Activated T-cell treated with anti-CD3 and anti-CD28 coated beads, Interleukin-2, amount 50 U/mL, for 24 hours (primary cell): ENCODE measurements around the gene NOMO2.
"Not testable (repeated sequence)": the region's sequence is repeated elsewhere in the genome, so short reads cannot be mapped to it uniquely, and the experiment has no call there.

Source experiments
- DNase-seq: peaks from one replicate; pipeline ENCODE4 v3.0.0-alpha.2; 2020
- H3K27ac Mint-ChIP-seq: 2 replicates; pipeline ENCODE4 v1.8.0; 2020; ENCODE audit warnings: mild to moderate bottlenecking, mixed read lengths
- H3K27me3 Mint-ChIP-seq: 2 replicates; pipeline ENCODE4 v1.8.0; 2020; ENCODE audit warnings: mixed read lengths
- H3K36me3 Mint-ChIP-seq: 2 replicates; pipeline ENCODE4 v1.8.0; 2020; ENCODE audit warnings: low read depth, mixed read lengths
- H3K4me1 Mint-ChIP-seq: 2 replicates; pipeline ENCODE4 v1.8.0; 2020; ENCODE audit warnings: low read depth, mixed read lengths
- H3K4me3 Mint-ChIP-seq: 2 replicates; pipeline ENCODE4 v1.8.0; 2020; ENCODE audit warnings: mild to moderate bottlenecking, moderate library complexity, mixed read lengths
- H3K9me3 Mint-ChIP-seq: 2 replicates; pipeline ENCODE4 v1.8.0; 2020; ENCODE audit warnings: mixed read lengths

NOMO2 gene

GRCh38 chr16:18547382-18547781 is 14.5 kb downstream of the NOMO2 start:
- not testable (repeated sequence) for DNase-seq, H3K27me3 Mint-ChIP-seq, H3K4me1 Mint-ChIP-seq, H3K4me3 Mint-ChIP-seq, H3K9me3 Mint-ChIP-seq, H3K27ac Mint-ChIP-seq, H3K36me3 Mint-ChIP-seq

DNA sequence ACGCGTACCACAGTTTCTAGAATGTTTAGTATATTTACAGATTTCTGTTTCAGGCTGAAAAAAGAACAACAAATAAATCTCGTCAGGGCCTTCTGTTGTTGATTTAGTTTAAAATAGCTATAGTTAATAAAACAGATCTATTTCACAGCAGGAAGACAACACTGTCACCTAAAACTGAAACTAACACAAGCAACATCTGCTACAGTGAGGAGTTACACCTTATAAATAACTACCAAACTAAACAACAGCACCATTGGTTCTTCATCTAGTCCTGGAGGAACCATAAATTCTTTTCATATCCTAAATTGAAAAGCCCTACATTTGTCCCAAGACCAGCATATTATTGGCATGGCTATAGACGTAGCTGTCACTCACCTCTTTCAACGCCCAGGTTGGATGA is 15.0 kb downstream of the NOMO2 start:
- H3K9me3 Mint-ChIP-seq, H3K4me3 Mint-ChIP-seq, H3K27me3 Mint-ChIP-seq, H3K4me1 Mint-ChIP-seq, H3K27ac Mint-ChIP-seq, H3K36me3 Mint-ChIP-seq, DNase-seq: not testable (repeated sequence)

DNA sequence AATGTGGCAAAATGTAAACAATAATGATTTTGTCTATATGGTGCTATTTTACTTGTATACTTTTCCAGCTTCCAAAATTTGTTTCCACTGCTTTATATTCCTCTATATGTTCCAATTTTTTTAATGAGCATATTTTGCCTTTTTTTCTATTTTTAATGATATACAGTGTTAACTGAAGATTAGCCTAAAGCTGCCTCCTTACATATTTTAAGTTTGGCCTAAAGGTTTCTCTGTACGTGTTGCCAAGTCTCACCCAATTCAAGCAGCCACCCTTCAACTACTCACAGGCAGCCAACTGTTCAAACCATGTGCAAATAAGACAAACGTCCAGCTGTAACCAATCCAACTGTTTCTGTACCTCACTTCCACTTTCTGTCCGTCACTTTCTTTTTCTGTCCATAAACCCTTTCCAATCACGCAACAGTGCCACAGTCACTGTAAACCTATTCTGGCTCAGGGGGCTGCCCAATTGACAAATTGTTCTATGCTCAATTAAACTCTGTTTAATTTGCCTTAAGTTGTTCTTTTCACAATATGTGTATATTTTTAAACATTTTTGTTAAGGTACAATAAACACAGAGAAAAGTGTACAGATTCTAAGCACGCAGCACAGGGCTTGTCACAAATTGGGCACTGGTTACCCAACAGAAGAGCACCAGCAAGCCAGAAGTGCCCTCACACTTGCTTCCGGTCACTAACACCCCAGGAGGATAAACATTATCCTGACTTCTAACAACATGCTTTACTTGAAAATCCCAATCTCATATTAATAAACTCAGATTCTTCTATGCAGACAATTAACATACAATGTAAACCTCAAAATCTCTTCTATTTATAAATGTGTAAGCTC is 17.4 kb downstream of the NOMO2 start:
- not testable (repeated sequence) for H3K4me3 Mint-ChIP-seq, H3K27ac Mint-ChIP-seq, DNase-seq, H3K4me1 Mint-ChIP-seq, H3K9me3 Mint-ChIP-seq, H3K27me3 Mint-ChIP-seq
- peaks cover 11% of the 10 kb centered on the region for H3K36me3 Mint-ChIP-seq

DNA sequence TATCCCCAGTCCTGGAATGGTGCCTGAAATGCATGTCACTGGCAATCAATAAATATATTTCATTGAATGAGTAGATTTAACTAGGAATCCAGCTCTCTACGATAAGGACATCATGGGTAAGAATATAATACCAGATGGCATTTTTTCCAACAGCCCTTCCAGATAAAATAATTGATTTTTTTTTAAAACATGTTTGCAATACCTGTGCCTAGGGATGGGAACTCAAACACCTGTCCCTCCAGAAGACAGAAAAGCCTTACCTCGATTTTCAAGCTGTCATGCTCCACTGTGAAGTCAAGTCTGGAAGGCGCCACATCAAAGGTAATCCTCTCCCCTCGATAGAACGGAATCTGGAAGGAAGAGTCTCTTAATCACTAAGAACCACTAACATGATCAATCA is 20.0 kb downstream of the NOMO2 start:
- DNase-seq, H3K4me3 Mint-ChIP-seq, H3K27ac Mint-ChIP-seq, H3K4me1 Mint-ChIP-seq, H3K9me3 Mint-ChIP-seq, H3K27me3 Mint-ChIP-seq: not testable (repeated sequence)
- peaks cover 14% of the 10 kb centered on the region for H3K36me3 Mint-ChIP-seq

DNA sequence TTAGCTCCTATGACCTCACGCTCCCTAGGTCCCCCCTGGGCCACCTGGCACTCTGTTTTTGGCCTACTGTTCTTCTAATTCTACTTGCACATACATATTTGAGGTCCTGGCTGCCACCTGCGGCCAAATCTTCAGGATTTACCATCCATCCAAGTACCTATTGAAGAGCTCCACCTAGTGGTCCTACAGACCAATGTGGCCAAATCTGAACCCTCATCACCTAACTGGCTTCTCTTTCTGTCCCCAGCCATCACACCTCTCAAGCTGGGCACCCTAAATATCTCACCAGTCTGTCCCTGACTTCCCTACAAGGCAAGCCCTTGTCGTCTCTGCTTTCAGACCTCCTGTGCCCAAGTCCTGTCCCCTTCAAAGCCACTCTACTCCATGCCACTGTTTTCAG is 24.9 kb downstream of the NOMO2 start:
- H3K27ac Mint-ChIP-seq, H3K9me3 Mint-ChIP-seq: not testable (repeated sequence)
- peaks cover 23% of the 10 kb centered on the region for H3K36me3 Mint-ChIP-seq

GRCh38 chr16:18535519-18536168 is 26.3 kb downstream of the NOMO2 start:
- not testable (repeated sequence) for H3K4me3 Mint-ChIP-seq, DNase-seq, H3K9me3 Mint-ChIP-seq, H3K27ac Mint-ChIP-seq, H3K4me1 Mint-ChIP-seq, H3K27me3 Mint-ChIP-seq
- H3K36me3 Mint-ChIP-seq = peaks cover 23% of the 10 kb centered on the region

More for the DNA sequence above, 24.9 kb downstream of the NOMO2 start:
- not testable (repeated sequence) for H3K4me3 Mint-ChIP-seq, DNase-seq, H3K27me3 Mint-ChIP-seq, H3K4me1 Mint-ChIP-seq

DNA sequence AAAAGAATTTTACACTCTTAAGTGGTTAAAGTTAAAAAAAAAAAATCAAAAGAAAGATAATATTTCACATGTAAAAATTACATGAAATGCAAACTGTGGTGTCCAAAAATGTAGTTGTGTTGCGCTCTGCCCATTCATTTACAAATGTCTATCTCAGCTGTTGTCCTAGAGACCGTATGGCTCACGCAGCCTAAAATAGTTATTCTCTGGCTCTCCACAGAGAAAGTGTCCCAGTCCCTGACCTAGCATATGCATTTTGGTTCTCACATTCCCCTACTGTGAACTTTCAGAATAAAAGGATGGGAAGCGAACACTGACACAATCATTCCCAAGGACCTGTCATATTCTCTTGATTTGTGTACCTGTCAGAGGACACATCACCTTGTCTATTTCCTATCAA is 27.6 kb downstream of the NOMO2 start:
- not testable (repeated sequence) for H3K27ac Mint-ChIP-seq, DNase-seq, H3K4me1 Mint-ChIP-seq, H3K9me3 Mint-ChIP-seq, H3K27me3 Mint-ChIP-seq, H3K4me3 Mint-ChIP-seq
- peaks cover 20% of the 10 kb centered on the region for H3K36me3 Mint-ChIP-seq

DNA sequence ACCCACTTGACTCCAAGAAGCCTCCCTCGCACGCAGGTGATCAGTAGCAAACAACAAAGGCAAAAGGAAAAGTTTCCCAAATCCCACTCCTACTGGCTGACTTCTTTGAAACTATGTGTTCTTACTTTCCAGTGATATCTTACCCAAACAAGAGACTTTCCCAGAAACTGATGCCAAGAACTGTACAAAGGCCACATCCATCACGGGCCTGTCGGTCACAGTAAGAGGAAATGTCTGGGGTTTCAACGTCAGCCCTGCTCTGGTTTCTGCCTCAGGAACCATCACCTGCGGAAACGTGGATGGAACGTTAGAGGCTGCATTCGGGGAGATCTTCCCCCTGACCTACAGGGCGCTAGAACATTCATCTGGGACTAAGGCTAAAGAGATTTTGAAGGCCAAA is 30.6 kb downstream of the NOMO2 start:
- DNase-seq, H3K27ac Mint-ChIP-seq, H3K9me3 Mint-ChIP-seq, H3K27me3 Mint-ChIP-seq, H3K4me3 Mint-ChIP-seq, H3K4me1 Mint-ChIP-seq: not testable (repeated sequence)
- peaks cover 24% of the 10 kb centered on the region for H3K36me3 Mint-ChIP-seq

DNA sequence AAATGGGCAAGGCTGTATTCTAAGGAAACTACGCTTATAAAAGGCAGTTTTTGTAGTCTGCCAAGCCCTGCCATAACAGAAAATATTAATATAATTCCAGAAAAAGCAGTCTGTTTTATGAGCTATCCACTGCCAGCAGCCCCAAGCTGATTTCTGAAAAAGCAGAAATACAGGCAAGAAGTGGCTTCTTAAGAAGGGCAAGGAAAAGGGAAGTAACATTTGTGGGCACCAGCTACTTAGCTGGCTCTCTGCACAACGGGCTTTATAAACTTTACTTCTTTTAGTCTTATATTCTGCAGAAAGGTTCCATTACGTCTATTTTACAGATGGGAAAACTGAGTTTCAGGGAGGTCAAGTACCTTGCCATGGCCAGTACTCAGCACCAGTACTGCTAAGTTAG is 31.6 kb downstream of the NOMO2 start:
- peaks cover 22% of the 10 kb centered on the region for H3K36me3 Mint-ChIP-seq
- not testable (repeated sequence) for H3K27me3 Mint-ChIP-seq, H3K4me1 Mint-ChIP-seq, H3K9me3 Mint-ChIP-seq, H3K27ac Mint-ChIP-seq, H3K4me3 Mint-ChIP-seq, DNase-seq

- H3K27ac Mint-ChIP-seq, H3K4me3 Mint-ChIP-seq, H3K4me1 Mint-ChIP-seq, DNase-seq, H3K9me3 Mint-ChIP-seq, H3K27me3 Mint-ChIP-seq: not testable (repeated sequence)
- H3K36me3 Mint-ChIP-seq = peaks cover 16% of the 10 kb centered on the region
Observed at GRCh38 chr16:18526547-18526946, 35.4 kb downstream of the NOMO2 start.

DNA sequence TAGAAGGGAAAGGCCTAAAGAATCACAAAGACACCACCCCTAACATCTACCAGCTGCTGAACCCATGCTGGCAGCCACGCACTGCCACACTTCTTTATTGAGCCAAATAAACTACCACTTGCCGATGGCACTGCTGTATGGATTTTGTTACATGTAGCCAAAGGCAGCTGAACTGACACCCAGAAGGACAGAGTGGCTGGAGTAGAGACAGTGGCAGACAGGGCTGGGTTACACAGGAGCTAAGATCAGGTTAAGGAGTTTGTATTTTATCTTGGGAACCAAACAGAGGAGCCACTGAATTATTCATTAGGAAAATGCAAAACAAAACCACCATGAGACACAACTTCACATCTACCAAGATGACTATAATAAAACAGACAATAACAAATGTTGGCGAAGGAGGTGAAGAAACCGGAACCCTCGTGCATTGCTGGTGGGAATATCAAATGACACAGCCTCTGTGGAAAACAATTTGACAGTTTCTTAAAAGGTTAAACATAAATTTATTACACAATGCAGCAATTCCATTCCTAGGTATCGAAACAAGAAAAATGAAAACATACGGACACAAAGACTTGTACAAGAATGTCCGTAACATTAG is 35.9 kb downstream of the NOMO2 start:
- H3K27me3 Mint-ChIP-seq, H3K4me1 Mint-ChIP-seq, H3K9me3 Mint-ChIP-seq, H3K27ac Mint-ChIP-seq, DNase-seq, H3K4me3 Mint-ChIP-seq: not testable (repeated sequence)
- peaks cover 16% of the 10 kb centered on the region for H3K36me3 Mint-ChIP-seq

GRCh38 chr16:18522637-18523036 is 39.3 kb downstream of the NOMO2 start:
- H3K27me3 Mint-ChIP-seq, H3K4me1 Mint-ChIP-seq, H3K4me3 Mint-ChIP-seq, DNase-seq, H3K27ac Mint-ChIP-seq, H3K36me3 Mint-ChIP-seq, H3K9me3 Mint-ChIP-seq: not testable (repeated sequence)

DNA sequence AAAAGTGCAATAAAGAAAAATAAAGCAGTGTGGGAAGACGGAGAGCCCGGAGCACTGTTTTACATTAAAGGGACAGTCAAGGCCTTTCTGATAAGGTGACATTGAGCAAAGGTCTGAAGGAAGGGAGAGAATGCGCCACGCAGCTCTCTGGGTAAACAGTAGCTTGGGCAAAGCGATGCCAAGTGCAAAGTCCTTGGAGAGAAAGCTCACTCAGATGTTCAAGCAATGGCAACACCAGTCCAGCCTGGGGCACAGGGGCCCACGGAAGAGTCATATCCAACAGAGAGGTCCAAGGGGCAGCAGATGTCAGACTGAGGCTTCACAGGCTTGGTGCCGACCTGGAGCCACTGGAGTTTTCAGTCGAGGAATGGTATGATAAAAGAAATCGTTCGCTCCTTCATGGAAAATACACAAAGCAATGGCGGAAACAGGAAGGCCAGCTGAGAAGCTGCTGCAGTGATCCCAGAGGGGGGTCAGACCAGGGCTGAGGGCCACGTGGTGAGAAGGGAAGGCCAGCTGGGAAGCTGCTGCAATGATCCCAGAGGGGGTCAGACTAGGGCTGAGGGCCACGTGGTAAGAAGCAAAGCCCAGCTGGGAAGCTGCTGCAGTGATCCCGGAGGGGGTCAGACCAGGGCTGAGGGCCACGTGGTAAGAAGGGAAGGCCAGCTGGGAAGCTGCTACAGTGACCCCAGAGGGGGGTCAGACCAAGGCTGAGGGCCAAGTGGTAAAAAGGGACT is 40.3 kb downstream of the NOMO2 start:
- not testable (repeated sequence) for H3K4me3 Mint-ChIP-seq

DNA sequence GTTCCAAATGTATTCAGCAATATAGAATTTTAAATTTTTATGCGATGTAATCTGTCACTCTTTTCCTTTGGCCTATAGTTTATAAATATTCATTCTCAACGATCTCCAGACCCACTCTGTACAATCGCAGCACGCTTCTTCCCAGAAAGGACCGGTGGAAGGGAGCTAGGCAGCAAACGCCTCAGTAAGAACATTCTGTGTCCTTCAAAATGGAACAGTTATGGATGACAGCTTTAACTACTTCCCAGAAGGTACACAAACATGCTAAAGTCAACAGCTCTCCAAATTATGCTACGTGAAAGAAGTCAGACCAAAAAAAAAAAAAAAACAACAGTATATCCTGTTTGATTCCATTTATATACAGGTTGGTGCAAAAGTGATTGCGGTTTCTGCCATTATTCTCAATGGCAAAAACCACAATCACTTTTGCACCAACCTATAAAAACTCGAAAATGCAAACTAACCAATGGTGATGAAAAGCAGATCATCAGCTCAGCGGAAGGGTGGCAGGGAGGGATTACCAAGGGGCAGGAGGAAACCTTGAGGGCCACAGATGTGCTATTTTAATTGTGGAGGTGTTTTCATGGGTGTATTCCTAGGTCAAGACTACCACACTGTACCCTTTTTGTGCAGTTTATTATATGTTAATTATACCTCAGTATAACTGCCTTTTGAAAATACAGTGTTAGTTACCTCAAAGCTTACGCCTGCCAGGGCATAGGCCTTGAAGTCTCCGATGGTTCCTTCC is 43.2 kb downstream of the NOMO2 start:
- H3K4me1 Mint-ChIP-seq, H3K9me3 Mint-ChIP-seq, H3K36me3 Mint-ChIP-seq, DNase-seq, H3K4me3 Mint-ChIP-seq, H3K27ac Mint-ChIP-seq, H3K27me3 Mint-ChIP-seq: not testable (repeated sequence)

More for the DNA sequence above, 40.3 kb downstream of the NOMO2 start:
- DNase-seq, H3K9me3 Mint-ChIP-seq, H3K4me1 Mint-ChIP-seq, H3K36me3 Mint-ChIP-seq, H3K27me3 Mint-ChIP-seq, H3K27ac Mint-ChIP-seq: not testable (repeated sequence)
